GM12878 (cell line): Measurements from ENCODE around the gene TECTB. TPM values are rescaled to one million over a fixed set of nuclear protein-coding genes. Genes with fewer than 3 reads are reported as not detected.

Experiments
- ATAC-seq: fragments of 200-7000 bp; cut with Tn5 transposase; 3 replicates; pipeline ENCODE4 v1.9.1; 2020; ENCODE audit warnings: mild to moderate bottlenecking, moderate library complexity
- BruUV-seq: library from RNA; stranded (reverse); fragments of 400-500 nt; replicated peaks from 2 replicates; lab custom pipeline; 2021; lab: Mats Ljungman, UMichigan
- CTCF ChIA-PET: fragments of 300-600 bp; sonication (Branson Sonifier 250); formaldehyde crosslinking; extraction: SDS; loops from one replicate; lab custom pipeline; 2021; ENCODE audit warnings: inconsistent platforms; lab: Yijun Ruan, JAX
- POLR2A ChIA-PET: fragments of 350-600 bp; formaldehyde crosslinking; extraction: SDS; loops from one replicate; lab custom pipeline; 2021; ENCODE audit warnings: inconsistent platforms; lab: Charles Lee
- RAD21 ChIA-PET: fragments of 300-600 bp; sonication (Branson Sonifier 250); formaldehyde crosslinking; loops from one replicate; lab custom pipeline; 2023; ENCODE audit warnings: antibody characterized with exemption; ENCODE audit not compliant: unreplicated experiment; lab: Charles Lee
- SMC1A ChIA-PET: fragments of 300-600 bp; sonication (Branson Sonifier 250); formaldehyde crosslinking; loops from one replicate; lab custom pipeline; 2023; ENCODE audit not compliant: unreplicated experiment, uncharacterized antibody; lab: Charles Lee
- DNase-seq: peaks from one replicate; pipeline ENCODE4 v3.0.0-alpha.2; 2011; ENCODE audit warnings: low read depth, low spot score
- FAIRE-seq: peaks from 3 replicates; lab custom pipeline; 2011; peaks lifted over from hg19 to GRCh38; lab: Jason Lieb, UNC
- H2AFZ ChIP-seq: 2 replicates; pipeline ENCODE4 v1.6.0; 2011; ENCODE audit warnings: low read depth, low read length, control low read depth; ENCODE audit not compliant: control insufficient read depth
- H3K27ac ChIP-seq: 2 replicates; pipeline ENCODE4 v1.5.1; 2011; ENCODE audit warnings: control low read depth; ENCODE audit not compliant: control insufficient read depth, insufficient read depth
- H3K27me3 ChIP-seq, 2 experiments: replicated peaks in 1 of 2; 2 replicates each; pipeline versions ENCODE4 v1.6.0 to v1.6.1; 2011; ENCODE audit warnings: low read length in 1 of 2; ENCODE audit not compliant: control insufficient read depth in 2 of 2, insufficient read depth in 2 of 2
- H3K36me3 ChIP-seq, 2 experiments: 2 replicates each; pipeline ENCODE4 v1.5.1; 2011; ENCODE audit warnings: low read length in 1 of 2; ENCODE audit not compliant: control insufficient read depth in 2 of 2, insufficient read depth in 2 of 2
- H3K4me1 ChIP-seq: 2 replicates; pipeline ENCODE4 v1.6.1; 2011; ENCODE audit warnings: mild to moderate bottlenecking, low read length, moderate library complexity, mixed read lengths; ENCODE audit not compliant: control insufficient read depth, insufficient read depth
- H3K4me2 ChIP-seq: 2 replicates; pipeline ENCODE4 v1.6.0; 2011; ENCODE audit warnings: control low read depth; ENCODE audit not compliant: control insufficient read depth, insufficient read depth
- H3K4me3 ChIP-seq: fragments of 200-600 bp; sonication (generic); 2 replicates; pipeline ENCODE4 v1.5.1; 2016
- H3K79me2 ChIP-seq: 2 replicates; pipeline ENCODE4 v1.6.0; 2011; ENCODE audit warnings: low read length; ENCODE audit not compliant: control insufficient read depth, insufficient read depth
- H3K9ac ChIP-seq: 2 replicates; pipeline ENCODE4 v1.8.0; 2011; ENCODE audit warnings: low read length, control low read depth, mixed read lengths; ENCODE audit not compliant: control insufficient read depth, insufficient read depth
- H3K9me3 ChIP-seq: replicated peaks from 3 replicates; pipeline ENCODE4 v1.5.1; 2011; ENCODE audit warnings: mild to moderate bottlenecking, low read length; ENCODE audit not compliant: control insufficient read depth, insufficient read depth
- H4K20me1 ChIP-seq: 2 replicates; pipeline ENCODE4 v1.6.0; 2011; ENCODE audit not compliant: control insufficient read depth, insufficient read depth
- ATF2 ChIP-seq: IDR thresholded peaks from 2 replicates; pipeline ENCODE4 v1.6.1; 2012; ENCODE audit warnings: low read length, inconsistent platforms
- CBFB ChIP-seq: IDR thresholded peaks from 2 replicates; pipeline ENCODE4 v1.6.1; 2016; ENCODE audit warnings: antibody characterized with exemption, low read depth
- CHD1 ChIP-seq: IDR thresholded peaks from 2 replicates; pipeline ENCODE4 v1.6.1; 2012; ENCODE audit warnings: low read depth, low read length, improper control_type of control experiment
- ESRRA ChIP-seq: IDR thresholded peaks from 2 replicates; pipeline ENCODE4 v1.6.1; 2012; ENCODE audit warnings: mild to moderate bottlenecking, low read length, improper control_type of control experiment
- EZH2 ChIP-seq: IDR thresholded peaks from 2 replicates; pipeline ENCODE4 v1.6.1; 2012; ENCODE audit warnings: low read depth, mild to moderate bottlenecking, control low read depth, inconsistent platforms, low read length, borderline replicate concordance; ENCODE audit not compliant: control insufficient read depth
- MEF2B ChIP-seq: fragments of 450-650 bp; IDR thresholded peaks from 2 replicates; pipeline ENCODE4 v1.6.1; 2018; ENCODE audit warnings: mild to moderate bottlenecking, moderate library complexity; ENCODE audit not compliant: partially characterized antibody, poor library complexity, severe bottlenecking
- MTA2 ChIP-seq: fragments of 450-650 bp; IDR thresholded peaks from 2 replicates; pipeline ENCODE4 v1.6.1; 2016; ENCODE audit warnings: low read depth, mild to moderate bottlenecking, moderate library complexity
- MYC ChIP-seq: IDR thresholded peaks from 2 replicates; pipeline ENCODE4 v1.6.1; 2011; ENCODE audit warnings: mild to moderate bottlenecking, low read length, moderate library complexity, inconsistent platforms; ENCODE audit not compliant: insufficient read depth, insufficient replicate concordance, insufficient read length, severe bottlenecking
- NFIC ChIP-seq: IDR thresholded peaks from 2 replicates; pipeline ENCODE4 v1.6.1; 2012; ENCODE audit warnings: low read depth, mild to moderate bottlenecking, inconsistent platforms, low read length, moderate library complexity
- NRF1 ChIP-seq: conservative IDR thresholded peaks from 2 replicates; pipeline ENCODE4 v1.6.1; 2011; ENCODE audit warnings: mild to moderate bottlenecking, low read depth, low read length, improper control_type of control experiment
- POLR2AphosphoS5 ChIP-seq: IDR thresholded peaks from 2 replicates; pipeline ENCODE4 v1.6.1; 2011; ENCODE audit warnings: mild to moderate bottlenecking, low read length, inconsistent platforms
- SIX5 ChIP-seq: IDR thresholded peaks from 2 replicates; pipeline ENCODE4 v1.6.1; 2011; ENCODE audit warnings: mild to moderate bottlenecking, low read depth, low read length, moderate library complexity; ENCODE audit not compliant: severe bottlenecking
- SUPT20H ChIP-seq: IDR thresholded peaks from 2 replicates; pipeline ENCODE4 v1.6.1; 2011; ENCODE audit warnings: low read depth, mild to moderate bottlenecking, low read length, moderate library complexity, borderline replicate concordance; ENCODE audit not compliant: control insufficient read depth
- WGBS: methylation state at CpG from one replicate; pipeline ENCODE4 v1.1.6; 2016; ENCODE audit warnings: low lambda C conversion rate; ENCODE audit not compliant: insufficient replicate concordance, insufficient coverage; ENCODE audit errors: missing lambda C conversion rate; 5-methylcytosine and 5-hydroxymethylcytosine counted together
- in situ Hi-C: fragments of 300-500 bp; cut with MboI; formaldehyde crosslinking; loops from 9 replicates; pipeline ENCODE4 v1.14.3; 2018; ENCODE audit warnings: mixed read lengths
- intact Hi-C: fragments of 100-400 bp; cut with micrococcal nuclease; formaldehyde crosslinking; loops from one replicate; pipeline ENCODE4 v1.14.2; 2022; ENCODE audit not compliant: unreplicated experiment
- polyA plus RNA-seq, 11 experiments: library from polyadenylated mRNA; depleted of rRNA in 4 of 11; unstranded in 6 of 11; stranded (reverse) in 5 of 11; fragments of >200 nt; fragmentation: Nextera tagmentation in 4 of 11; fragmentation: Illumina TruSeq in 1 of 11; extraction: Ambion mirVana in 4 of 11; extraction: Trizol in 1 of 11; gene quantifications; 1 replicate in 1 of 11; 2 replicates in 10 of 11; pipeline versions ENCODE4 v1.2.1 to v1.2.3, GENCODE V29; 2011 to 2016; ENCODE audit warnings: inconsistent platforms in 2 of 11, missing spikeins in 2 of 11, low read depth in 1 of 11
- total RNA-seq, 4 experiments: library from RNA; depleted of rRNA in 3 of 4; stranded (reverse); fragments of >200 nt in 3 of 4; fragmentation: Illumina TruSeq in 1 of 4; extraction: Trizol in 1 of 4; gene quantifications; 2 replicates each; pipeline versions ENCODE4 v1.2.1 to v1.2.3, GENCODE V29; 2013 to 2021
- TF ChIP-seq, protein P1 (sequence below): fragments of 450-650 bp; IDR thresholded peaks from 2 replicates; pipeline ENCODE4 v1.6.1; 2017; ENCODE audit warnings: low read depth, mild to moderate bottlenecking, moderate library complexity
- TF ChIP-seq, protein P2 (sequence below): fragments of 450-650 bp; IDR thresholded peaks from 2 replicates; pipeline ENCODE4 v1.6.1; 2017; ENCODE audit warnings: mild to moderate bottlenecking, low read depth, inconsistent platforms; ENCODE audit not compliant: poor library complexity, severe bottlenecking
- TF ChIP-seq, protein P3 (sequence below): IDR thresholded peaks from 2 replicates; pipeline ENCODE4 v1.6.1; 2011; ENCODE audit warnings: borderline replicate concordance, low read depth, mild to moderate bottlenecking, moderate library complexity, mixed read lengths, low read length; ENCODE audit not compliant: insufficient read depth; ENCODE audit errors: extremely low read length

The TECTB gene
- total and polyA plus RNA-seq, 10 of the 15 experiments (the other 5 are each of a cell fraction or from before 2014, with no cell fraction given) = not detected

DNA sequence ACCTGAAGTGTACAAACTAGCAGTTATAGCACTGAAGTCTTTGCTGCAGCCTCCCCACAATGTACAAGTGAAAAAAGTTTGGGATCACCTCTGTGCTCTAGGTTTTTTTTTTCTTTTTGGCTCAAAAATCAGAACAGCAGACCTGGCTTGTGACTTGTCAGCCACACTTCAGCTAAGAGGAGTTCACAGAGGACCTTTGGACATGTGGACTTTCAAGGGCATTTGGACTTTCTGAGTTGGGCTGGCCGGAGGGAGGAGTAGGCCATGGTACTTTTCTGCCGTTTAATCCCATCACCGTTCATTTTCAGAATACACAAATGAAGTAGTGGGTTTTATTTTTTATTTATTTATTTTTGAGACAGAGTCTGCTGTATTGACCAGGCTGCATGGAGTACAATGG is 68.8 kb downstream of the TECTB start:
- ChIA-PET SMC1A (interaction anchor here (0.6 to 0.9 kb wide), 2 partner anchors 75 to 80 kb away, joined by 3 read pairs; no protein-coding TSS in a partner anchor), CTCF (interaction anchor here (1.1 kb wide), 1 partner anchor 21 kb away, joined by 3 read pairs; no protein-coding TSS in a partner anchor), POLR2A (no interaction called here), RAD21 (no interaction called here)
- no peak for DNase-seq
- Histone ChIP-seq H3K36me3 (no peaks in the 10 kb centered on the region), H2AFZ (no peak overlapping the region), H3K9me3 (no peaks in the 10 kb centered on the region), H3K27ac (no peak overlapping the region), H3K27me3 (no peaks in the 10 kb centered on the region), H3K4me3 (no peak overlapping the region), H3K4me1 (no peaks in the 10 kb centered on the region), H3K9ac (no peak overlapping the region), H3K4me2 (no peak overlapping the region), H4K20me1 (no peaks in the 10 kb centered on the region), H3K79me2 (no peaks in the 10 kb centered on the region)
- in situ Hi-C loops (no loop called here), intact Hi-C loops (no loop called here)
- no TSS peak for BruUV-seq
- FAIRE-seq = no peak
- TF ChIP-seq CHD1 (no peak), NRF1 (no peak), EZH2 (no peak), MTA2 (no peak), ATF2 (no peak), NFIC (no peak), MYC (no peak), MEF2B (no peak), SIX5 (no peak), POLR2AphosphoS5 (no peak), CBFB (no peak), ESRRA (no peak), SUPT20H (no peak)
- TF ChIP-seq, protein P1, sequence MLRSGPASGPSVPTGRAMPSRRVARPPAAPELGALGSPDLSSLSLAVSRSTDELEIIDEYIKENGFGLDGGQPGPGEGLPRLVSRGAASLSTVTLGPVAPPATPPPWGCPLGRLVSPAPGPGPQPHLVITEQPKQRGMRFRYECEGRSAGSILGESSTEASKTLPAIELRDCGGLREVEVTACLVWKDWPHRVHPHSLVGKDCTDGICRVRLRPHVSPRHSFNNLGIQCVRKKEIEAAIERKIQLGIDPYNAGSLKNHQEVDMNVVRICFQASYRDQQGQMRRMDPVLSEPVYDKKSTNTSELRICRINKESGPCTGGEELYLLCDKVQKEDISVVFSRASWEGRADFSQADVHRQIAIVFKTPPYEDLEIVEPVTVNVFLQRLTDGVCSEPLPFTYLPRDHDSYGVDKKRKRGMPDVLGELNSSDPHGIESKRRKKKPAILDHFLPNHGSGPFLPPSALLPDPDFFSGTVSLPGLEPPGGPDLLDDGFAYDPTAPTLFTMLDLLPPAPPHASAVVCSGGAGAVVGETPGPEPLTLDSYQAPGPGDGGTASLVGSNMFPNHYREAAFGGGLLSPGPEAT = no peak
- TF ChIP-seq, protein P2, sequence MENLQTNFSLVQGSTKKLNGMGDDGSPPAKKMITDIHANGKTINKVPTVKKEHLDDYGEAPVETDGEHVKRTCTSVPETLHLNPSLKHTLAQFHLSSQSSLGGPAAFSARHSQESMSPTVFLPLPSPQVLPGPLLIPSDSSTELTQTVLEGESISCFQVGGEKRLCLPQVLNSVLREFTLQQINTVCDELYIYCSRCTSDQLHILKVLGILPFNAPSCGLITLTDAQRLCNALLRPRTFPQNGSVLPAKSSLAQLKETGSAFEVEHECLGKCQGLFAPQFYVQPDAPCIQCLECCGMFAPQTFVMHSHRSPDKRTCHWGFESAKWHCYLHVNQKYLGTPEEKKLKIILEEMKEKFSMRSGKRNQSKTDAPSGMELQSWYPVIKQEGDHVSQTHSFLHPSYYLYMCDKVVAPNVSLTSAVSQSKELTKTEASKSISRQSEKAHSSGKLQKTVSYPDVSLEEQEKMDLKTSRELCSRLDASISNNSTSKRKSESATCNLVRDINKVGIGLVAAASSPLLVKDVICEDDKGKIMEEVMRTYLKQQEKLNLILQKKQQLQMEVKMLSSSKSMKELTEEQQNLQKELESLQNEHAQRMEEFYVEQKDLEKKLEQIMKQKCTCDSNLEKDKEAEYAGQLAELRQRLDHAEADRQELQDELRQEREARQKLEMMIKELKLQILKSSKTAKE = no peak
- TF ChIP-seq, protein P3, sequence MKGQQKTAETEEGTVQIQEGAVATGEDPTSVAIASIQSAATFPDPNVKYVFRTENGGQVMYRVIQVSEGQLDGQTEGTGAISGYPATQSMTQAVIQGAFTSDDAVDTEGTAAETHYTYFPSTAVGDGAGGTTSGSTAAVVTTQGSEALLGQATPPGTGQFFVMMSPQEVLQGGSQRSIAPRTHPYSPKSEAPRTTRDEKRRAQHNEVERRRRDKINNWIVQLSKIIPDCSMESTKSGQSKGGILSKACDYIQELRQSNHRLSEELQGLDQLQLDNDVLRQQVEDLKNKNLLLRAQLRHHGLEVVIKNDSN = no peak
- WGBS = 87% methylated on average over 3 of the region's 3 CpGs
- ATAC-seq = no peak
